ENCODE results near the gene MCM3AP.

DNA sequence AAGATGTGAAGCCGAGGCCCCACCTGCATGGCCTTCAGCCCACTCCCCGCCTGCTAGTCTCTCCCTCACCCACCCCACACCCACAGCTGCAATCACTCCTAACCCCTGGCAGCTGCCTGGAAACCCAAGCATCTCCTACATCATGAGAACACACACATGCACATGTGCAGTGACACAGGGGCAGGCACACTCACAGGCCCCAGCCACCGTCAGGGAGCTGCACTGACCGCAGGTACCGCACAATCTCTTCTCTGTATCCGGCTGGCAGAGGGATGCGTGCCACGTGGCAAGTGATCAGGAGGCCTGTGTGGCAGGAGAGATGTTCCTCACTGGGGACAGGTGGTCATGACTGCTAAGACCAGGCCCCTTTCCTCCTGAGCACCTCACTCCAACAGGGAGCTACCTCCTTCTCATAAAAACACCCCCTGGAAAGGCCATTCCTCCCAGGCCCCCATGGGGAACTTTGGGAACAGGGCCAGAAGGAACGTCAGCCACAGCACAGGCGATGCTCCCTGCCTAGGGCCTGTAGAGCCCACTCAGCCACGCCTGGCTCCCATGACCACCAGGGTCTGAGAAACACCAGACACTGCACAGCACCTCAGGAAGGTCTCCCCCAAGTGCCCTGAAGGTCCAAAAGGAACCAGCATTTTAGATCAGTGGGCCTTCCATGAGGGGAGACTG is 62.8 kb downstream of the MCM3AP start:
- TF ChIP-seq, protein P1, sequence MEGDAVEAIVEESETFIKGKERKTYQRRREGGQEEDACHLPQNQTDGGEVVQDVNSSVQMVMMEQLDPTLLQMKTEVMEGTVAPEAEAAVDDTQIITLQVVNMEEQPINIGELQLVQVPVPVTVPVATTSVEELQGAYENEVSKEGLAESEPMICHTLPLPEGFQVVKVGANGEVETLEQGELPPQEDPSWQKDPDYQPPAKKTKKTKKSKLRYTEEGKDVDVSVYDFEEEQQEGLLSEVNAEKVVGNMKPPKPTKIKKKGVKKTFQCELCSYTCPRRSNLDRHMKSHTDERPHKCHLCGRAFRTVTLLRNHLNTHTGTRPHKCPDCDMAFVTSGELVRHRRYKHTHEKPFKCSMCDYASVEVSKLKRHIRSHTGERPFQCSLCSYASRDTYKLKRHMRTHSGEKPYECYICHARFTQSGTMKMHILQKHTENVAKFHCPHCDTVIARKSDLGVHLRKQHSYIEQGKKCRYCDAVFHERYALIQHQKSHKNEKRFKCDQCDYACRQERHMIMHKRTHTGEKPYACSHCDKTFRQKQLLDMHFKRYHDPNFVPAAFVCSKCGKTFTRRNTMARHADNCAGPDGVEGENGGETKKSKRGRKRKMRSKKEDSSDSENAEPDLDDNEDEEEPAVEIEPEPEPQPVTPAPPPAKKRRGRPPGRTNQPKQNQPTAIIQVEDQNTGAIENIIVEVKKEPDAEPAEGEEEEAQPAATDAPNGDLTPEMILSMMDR (IDR thresholded peaks at IDR 0.05 in 2 of 3, conservative IDR thresholded peaks at IDR 0.05 in 1 of 3; ENCODE audit: borderline replicate concordance in 1 of 3, insufficient read depth in 1 of 3, low read depth in 2 of 3, low read length in 2 of 3), result no peak
- TF ChIP-seq FOSL1 (IDR thresholded peaks at IDR 0.05; ENCODE audit: low read depth) (no peak), POLR2AphosphoS5 (IDR thresholded peaks at IDR 0.05; ENCODE audit: low read depth, low read length) (no peak), CEBPB (IDR thresholded peaks at IDR 0.05; ENCODE audit: low read depth) (no peak), ZFX (IDR thresholded peaks at IDR 0.05) (no peak)
- TF ChIP-seq, protein P2, sequence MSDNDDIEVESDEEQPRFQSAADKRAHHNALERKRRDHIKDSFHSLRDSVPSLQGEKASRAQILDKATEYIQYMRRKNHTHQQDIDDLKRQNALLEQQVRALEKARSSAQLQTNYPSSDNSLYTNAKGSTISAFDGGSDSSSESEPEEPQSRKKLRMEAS (IDR thresholded peaks at IDR 0.05), result no peak
